LHCN-M2 (cell line): ENCODE results near the gene ADAMTS1. TPM values are rescaled to one million over a fixed set of nuclear protein-coding genes. Genes with fewer than 3 reads are reported as not detected.

Experiments used
- total RNA-seq: library from RNA; depleted of rRNA; stranded (reverse); fragments of >200 nt; gene quantifications from 2 replicates; pipeline ENCODE4 v1.2.3, GENCODE V29; 2014; rRNA removed

ADAMTS1 gene
- total RNA-seq, 1 experiment from 2014 or later, result 82.8 TPM

Other genes starting within 250 kb of the ADAMTS1 start
- 10.1 and 11.7 TPM in 2 replicates for gene ADAMTS5, start 121.7 kb upstream of the ADAMTS1 start, total RNA-seq